GM19395 (cell line): ENCODE data around the gene ATG9B.

Experiments
- ATAC-seq: cut with Tn5 transposase; IDR thresholded peaks from one replicate; pipeline ENCODE4 v1.9.1; 2021; ENCODE audit warnings: mild to moderate bottlenecking, moderate library complexity; ENCODE audit not compliant: unreplicated experiment

The ATG9B gene

DNA sequence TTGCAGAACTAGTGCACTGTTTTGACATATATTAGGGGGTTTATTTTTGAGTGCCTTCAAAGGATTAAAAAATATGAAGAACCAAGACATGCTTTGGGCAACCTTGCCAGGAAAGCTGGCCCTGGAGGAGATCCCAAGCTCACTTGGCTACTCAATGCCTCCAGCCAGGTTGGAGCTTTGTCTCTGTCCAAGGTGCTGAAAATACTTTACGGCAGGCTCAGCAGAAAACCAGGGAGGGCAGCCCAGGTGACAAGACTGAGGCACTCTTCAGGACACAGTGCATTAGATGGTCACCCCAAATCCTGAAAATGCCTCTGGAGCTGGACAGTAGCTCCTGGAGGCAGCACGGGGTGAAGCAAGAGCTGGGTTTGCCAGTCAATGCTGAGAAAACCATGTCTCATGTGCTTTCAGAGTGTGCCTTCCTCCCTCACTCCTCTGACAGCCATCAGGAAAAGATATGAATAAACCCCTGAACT is 40.4 kb downstream of the ATG9B start:
- no peak for ATAC-seq

DNA sequence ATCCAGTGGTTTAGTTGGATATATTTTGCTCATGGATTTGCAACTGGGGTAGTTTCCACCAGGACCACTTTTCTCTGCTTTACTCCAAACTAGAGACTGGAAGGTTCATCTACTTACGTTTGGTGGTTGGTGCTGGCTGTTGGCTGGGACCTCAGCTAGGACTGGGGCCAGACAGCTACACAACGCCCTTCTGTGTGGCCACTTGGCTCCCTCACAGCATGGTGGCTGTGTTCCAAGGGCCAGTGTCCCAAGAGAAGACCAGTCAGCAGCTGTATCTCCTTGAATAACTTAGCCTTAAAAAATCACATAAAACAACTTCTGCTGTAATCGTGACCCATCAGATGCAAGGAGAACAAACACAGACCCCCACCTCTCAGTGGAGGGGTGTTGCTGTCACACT is 41.9 kb downstream of the ATG9B start:
- no peak for ATAC-seq

DNA sequence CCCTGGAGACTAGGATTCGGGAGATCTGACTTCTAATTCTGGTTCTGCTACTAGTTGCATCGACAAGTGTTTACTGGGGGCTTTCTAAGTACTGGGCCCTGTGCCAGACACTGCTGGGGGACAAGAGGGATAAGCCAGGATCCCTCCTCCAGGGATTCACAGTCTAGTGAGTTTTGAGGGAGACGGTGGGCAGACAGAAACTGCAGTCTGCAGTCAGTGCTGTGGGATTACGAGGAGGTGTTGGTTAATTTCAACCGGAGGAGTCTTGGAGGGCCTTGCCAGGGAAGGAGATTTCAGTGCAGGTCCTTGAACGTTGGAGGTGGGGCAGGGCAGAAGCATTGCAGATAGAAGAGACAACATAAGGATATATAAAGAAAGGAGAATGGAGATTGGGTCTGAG is 42.6 kb downstream of the ATG9B start:
- ATAC-seq, result no peak

DNA sequence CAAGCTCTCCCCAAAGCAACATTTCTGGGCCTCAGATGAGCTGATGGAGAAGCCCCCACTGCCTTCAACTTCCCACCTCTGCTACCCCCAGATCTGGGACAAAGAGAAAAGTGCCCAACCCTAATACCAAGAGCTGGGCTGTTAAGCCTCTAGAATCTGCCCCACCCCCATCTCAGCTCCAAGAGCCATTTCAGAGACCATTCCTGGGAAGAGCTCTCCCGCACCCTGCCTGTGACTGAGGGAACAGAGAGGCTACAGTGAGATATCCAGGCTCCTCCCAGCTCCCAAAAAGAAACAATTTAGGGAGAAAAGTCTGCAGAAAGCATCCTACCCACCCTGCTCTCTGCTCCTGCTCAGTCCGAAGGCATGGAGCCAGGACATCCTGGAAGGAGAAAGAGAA is 43.6 kb downstream of the ATG9B start:
- ATAC-seq, result no peak

DNA sequence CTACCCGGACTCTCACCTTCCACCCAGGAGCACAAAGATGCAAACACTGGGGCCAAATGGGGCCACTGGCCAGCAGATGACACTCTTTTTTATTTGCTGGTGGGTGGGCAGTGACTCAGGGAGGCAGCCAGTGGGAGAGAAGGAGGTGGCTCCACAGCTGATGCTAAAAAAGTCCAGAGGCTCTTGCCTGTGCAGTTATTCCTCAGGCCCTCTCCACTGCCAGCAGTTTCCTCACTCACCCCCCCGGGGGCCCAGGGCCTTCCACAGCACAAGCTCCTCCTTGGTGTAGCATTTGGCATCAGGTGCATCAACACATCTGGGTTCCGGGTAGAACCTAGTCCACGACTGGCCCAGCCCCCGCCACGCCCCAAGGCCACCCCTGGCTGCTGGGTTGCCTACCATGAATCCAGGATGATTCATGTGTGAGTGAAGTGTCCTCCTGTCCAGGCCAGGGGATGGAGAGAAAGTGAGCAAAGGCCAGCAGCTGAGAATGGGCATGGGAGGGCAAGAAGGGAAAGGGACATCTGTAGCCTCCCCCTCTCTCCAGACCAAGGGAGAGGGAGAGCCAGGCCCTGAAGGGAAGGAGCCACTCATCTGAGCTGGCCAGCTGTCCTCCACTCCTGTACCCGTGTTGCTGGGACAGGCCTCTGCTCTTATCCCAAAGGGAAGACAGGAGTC is 44.4 kb downstream of the ATG9B start:
- no peak for ATAC-seq

DNA sequence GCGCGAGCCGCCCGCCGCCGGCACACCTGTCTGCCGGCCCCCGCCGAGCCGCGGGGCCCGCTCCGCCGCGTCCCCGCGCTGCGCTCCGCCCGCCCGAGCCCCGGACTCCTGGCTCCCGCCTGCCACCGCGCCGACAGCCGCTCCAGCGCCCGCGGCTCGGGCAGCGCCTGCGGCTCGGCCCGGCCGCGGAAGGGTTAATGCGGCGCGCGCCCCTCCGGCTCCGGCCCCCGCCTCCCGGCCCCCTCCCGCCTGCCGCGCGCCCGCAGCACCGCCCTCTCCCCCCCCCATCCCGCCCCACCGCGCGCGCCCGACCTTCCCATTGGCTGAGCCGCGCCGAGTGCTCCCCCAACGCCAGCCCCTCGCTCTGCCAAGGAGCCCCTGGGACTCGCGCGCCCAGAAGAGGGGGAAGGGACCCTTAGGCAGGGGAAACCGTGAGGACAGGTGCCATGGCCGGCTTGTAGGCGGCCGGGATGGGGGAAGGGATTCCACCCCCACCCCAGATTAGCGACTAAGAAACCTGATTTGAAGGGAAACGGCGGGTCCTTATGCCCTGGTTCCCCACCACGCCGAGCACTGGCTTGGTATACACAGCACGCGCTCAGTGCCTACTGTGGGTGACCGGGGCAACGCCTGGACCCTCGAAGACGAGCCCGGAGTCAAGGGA is 46.0 kb downstream of the ATG9B start, which contains the start of gene KCNH2:
Gene KCNH2 (minus strand): TSS at position 196 of the 664 bp plus-strand sequence. CDS start 408 bp downstream, outside the sequence.
- no peak for ATAC-seq

DNA sequence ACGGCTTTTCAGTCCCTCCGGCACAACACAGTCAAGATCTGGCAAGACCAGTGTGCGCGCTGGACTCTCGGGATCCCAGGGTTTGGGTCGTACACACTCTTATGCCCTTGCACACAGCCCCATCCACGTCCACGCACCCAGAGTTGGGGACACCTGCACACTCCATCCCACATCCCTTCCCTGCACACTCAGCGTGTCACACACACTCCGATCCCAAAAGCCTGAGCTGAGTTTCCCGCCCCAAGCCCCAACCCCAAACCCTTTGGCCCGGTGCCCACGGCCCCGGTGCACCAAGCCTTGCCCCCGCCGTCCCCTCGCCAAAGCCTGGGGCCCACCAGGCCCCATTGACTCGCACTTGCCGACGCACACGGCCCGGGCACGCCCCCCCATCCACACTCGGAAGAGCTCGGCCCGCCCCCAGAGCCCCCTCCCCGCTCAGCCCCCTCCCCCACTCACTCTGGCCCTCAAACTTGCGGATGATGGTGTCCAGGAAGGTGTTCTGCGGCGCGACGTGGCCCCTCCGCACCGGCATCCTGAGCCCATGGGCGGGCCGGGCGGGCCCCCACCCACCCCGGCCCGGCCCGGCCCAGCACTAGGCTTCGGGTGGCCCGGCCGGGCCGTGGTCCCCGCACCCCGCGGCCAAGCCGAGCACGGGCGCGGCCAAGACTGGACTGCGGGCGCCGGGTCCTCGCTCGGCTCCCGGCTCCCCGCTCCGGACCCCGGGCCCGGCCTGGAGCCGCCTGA is 46.7 kb downstream of the ATG9B start:
- no peak for ATAC-seq

DNA sequence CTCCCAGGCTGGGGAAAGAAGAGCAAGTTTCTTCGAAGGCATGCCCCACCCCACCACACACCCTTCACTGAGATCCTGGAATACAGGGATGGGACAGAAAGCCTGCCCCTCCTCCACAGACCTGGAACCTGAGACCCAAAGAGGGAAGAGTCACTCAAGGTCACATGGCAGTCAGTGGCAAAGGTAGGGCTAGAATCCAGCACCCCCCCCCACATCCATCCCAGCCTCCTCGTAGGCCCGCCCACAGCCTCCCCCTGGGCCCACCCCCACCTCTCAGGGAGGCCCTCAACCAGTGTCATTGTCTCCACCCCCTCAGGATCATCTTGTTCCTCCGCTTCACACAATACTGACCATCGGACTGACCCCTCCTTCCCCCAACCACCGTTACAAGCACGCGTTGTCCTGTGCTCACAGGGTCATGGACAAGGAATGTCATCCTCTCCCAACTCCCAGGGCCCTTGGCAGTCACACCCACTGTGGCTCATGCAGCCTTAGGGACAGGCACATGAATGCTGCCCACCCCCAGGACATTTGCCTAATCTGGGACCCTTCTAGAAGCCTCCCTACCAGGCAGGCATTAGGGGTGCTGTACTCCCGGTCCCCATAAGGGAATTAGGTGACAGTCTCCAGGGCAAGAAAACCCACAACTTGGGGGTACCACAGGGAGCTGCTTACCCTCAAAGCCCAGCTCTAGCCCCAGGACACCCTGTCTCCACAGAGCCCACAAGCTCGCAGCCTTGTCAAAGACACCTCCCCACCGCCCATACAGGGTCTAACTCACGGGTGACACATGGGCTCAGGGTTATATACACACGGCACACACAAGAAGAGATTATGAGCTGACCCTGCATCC is 47.5 kb downstream of the ATG9B start:
- no peak for ATAC-seq

DNA sequence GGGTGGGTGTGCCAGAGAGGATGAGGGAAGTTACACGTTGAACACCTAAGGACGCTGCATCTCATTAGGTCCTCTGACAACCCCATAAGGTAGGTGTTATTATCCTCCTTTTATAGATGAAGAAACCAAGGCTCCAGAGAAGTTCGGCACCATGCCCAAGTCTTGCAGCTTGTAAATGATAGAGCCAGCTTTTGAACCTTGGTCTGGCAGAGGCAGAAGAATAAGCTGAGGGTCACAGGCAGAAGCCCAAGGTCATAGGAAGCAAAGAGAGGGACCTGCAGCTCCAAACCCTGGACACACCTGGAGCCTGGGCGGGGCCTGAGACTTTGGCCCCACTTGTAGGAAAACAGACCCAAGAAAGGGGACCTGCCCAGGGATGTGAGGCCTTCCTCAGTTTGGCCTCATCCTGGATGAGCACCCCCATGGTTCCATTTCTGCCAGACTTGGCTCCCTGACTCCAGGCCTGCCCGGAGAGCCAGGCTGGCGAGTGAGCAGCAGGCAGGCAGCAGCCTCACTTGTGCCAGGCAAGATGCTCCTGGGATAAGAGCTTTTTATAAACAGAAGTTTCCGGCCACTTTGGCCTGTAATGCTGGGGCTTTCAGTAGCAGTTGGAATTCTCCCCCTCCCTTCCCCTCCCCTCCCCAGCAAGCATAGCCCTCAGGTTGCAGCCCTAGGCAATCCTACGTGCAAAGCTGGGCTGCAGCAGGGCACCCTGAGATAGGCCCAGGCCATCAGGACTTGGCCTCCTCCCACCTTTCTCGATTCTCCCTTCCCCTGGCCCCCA is 48.6 kb downstream of the ATG9B start:
- ATAC-seq, result no peak

DNA sequence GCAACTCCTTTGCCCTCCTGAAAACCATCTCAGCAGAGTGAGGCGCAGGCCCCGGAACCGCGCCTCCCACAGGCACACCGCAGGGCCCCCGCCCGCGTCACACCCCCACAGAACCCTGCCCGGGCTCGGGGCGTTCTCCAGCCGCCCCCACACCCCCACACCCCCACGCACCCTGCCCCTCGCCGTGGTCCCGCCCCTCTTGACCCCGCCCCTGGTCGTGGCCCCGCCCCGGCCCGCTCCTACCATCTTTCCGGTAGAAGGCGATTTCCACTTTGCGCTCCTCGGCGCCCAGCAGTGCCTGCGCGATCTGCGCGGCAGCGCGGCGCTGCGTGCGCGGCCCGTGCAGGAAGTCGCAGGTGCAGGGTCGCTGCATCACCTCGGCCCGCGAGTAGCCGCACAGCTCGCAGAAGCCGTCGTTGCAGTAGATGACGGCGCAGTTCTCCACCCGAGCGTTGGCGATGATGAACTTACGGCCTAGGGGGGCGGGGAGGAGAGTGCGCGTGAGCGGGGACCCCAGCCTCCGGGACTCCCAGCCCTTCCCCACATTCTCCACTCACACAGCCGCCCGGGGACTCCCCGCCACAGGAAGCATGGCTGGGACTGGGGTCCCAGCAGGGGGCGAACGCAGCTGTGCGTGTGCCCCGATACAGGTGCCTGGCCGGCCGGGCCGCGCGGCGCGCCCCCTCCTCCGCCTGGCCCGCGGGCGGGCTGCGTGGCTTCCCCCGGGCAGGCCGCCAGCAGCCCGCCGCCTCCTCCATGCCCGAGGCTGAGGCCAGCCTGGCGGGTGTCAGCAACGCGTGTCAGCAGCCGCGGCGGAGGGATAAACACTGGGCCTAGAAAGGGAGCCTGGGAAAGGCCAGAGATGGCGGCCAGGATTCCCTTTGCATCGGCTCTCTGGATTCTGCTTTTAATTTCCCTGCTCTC is 49.6 kb downstream of the ATG9B start:
- ATAC-seq, result peak; percentile 65

DNA sequence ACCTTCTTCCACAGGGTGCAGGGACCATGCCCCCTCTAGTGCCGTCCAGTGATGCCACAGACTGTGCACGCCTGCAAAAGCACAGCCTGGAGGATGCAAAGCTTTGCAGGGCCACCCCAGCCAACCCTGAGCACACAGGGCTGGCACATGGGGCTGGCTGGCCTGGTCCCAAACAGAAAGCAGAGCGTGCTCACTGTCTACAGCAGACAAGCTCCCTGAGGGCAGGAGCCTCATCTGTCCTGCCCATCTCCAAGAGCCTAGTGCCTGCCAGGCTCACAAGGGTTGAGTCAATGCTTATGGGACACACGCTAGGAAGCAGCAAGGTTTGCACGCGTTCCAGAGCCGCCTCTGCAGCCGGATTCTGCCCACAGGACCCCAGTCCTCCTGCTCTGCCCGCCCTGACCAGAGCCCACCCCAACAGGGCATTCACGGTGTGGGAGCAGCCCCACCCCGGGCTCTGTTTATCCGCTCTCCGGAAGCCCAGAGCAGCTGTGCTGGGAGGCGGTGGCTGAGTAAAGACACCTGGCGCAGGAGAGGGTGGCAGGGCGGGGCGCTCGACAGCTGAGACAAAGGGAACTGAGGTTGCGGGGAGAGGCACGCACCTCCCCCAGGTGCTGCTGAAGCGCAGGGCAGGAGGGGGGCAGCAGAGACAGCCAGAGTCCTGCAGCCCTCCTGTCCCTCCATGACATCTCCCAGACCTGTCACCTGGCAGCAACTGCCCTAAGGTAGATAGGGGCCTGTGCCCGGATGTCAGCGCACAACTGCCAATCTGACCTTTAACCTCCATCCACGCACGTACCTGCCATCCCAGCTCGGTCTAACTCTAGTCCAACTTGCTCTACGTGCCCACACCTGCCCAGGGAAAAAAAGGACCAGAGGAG is 50.5 kb downstream of the ATG9B start:
- ATAC-seq, result no peak

DNA sequence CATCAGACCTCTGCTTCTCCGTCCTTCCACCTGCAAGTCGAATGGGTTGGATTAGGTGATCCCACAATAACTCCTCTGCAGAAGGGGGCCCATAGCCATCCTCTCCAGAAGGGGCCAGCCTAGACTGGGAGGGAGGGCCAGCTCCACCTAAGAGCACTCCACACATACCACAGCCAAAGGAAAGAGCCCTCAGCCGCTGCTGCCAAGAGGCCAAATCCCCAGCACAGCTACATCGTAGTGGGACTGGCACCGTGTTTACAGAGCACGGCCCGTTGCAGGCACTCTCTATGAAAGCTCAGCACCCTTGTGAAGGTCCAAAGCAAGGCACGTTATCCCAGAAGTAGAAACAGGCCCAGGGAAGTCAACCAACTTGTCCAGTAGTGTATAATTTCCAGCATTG is 51.6 kb downstream of the ATG9B start:
- ATAC-seq, result no peak

DNA sequence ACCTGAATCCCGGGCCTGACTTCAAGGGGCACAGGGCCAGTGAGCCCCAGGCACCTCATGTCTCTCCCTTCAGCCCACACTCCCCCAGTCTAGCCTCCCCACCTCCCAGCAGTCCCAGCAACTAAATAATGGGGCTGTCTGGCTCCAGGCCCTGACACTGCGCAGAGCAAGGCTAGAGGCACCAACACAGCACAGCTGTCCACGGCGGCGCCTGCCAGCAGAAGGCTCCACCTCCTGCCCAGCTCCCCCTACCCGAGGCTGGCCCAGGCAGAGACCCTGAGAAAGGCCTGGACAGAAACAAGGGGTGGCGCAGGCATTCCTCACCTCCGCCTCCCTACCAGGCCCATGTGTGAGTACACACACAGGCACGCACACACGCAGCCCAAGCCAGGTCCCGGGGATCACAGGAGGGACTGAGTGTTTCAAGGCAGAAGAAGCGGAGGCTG is 52.2 kb downstream of the ATG9B start:
- no peak for ATAC-seq

DNA sequence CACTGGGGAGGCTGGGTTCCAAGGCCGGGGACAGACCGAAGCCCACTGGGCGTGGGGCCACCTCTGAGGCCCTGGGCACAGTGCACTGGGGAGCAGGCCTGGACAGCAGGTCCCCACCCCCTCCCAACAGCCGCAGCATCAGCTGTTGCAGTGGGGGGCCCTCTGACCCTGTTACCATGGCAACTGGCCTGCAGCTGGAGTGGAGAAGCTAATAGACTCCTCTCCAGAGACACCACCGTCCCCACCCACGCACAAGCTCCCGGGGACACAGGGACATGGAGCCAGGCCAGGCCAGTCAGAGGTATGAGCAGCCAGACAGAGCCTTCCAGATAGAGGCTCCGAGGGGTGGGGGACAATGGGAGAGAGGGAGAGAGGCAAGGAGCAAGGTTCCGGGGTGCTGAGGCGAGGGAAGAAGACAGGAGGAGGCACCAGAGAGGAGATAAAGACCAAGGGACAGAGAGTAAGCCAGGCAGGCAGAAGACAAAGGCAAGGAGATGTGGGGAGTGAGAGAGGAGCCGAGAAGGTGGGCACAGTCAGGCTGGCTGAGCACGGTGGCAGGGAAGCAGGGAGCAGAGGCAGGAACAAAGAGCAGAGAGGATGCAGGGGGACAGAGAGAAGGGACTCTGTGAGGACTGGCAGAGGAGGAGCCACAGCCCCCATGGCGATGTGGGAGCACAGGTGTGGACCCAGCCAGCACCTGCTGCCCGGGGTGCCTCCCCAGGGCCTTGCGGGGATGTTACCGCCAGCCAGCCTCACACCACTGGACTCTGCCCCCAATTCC is 52.9 kb downstream of the ATG9B start:
- ATAC-seq, result no peak

DNA sequence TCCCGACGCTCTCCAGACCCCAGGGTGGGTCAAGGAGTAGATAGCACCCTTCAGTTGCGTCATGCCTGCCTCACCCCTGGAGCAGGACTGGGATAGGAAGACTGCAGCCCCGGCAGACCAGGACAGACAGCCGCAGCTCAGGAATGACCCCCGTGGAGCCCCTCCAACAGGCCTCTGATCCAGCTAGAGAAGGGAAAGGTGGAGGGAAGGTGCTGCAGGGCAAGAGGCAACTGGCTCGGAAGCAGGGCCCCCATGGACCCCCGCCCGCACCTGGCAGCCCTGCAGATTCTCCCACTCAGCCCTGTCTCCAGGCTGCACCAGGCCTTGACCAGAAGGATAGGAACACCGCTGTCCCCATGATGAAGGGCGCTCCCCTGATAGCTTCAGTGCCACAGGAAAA is 53.9 kb downstream of the ATG9B start:
- ATAC-seq, result no peak

DNA sequence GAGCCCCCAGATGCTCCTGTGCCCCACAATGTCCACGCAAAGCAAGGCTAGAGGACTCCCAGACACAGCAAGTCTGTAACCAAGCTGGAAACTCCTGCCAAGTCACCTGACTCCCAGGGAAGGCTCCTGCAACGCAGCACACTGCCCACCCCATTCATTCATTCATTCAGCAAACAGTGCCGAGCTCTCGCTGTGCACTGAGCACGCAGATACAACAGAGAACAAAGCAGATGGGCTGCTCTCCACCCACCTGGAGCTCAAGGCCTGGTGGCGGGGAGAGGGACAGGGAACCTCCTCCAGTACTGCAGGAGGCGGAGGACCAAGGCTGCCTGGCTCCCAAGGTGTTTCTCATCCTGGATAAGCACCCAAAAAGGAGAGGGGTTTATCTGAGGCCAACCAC is 54.8 kb downstream of the ATG9B start:
- ATAC-seq, result no peak

DNA sequence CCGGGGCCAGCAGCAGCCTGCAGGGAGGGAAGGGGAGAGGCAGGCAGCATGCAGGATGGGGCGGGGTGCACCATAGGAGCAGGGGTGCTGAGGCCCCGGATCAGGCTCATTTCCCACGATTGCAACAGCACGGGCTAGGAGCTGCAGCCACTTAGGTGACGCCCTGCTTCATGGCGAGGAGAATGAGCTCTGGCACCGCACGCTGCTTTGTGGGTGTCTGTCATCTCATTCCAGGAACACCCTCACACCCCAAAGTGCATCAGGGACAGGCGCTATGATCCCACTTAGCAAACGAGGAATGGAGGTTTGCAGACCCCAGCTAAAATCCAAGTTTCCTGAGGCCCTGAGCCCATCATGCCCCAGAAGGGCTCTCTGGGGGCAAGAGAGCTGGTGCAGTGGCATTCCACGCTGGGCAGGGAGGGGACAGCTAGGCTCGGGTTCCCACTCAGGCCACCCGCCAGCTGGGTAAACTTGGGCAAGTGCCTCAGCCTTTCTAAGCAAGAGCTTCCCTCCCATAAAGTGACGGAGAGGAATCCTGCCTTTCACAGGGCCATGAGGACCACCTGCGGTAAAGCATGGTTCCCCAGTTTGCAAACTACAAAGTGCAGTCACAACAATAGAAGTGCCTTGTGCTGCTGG is 55.4 kb downstream of the ATG9B start:
- no peak for ATAC-seq
